Subcutaneous adipose tissue (tissue), 4 donors: ENCODE results near the gene HSD17B3. TPM values are rescaled to one million over a fixed set of nuclear protein-coding genes. Genes with fewer than 3 reads are reported as not detected.

Experiments
- CTCF ChIP-seq: fragments of 450-650 bp; IDR thresholded peaks from one replicate; pipeline ENCODE4 v1.5.1; 2016; ENCODE audit warnings: low read depth, mild to moderate bottlenecking, control low read depth, antibody characterized with exemption, moderate library complexity
- total RNA-seq, 4 donors: library from RNA; depleted of rRNA; stranded (reverse); fragments of >200 nt; gene quantifications; one replicate each; pipeline ENCODE4 v1.1.0, GENCODE V29; 2016

Gene HSD17B3
- total RNA-seq, 4 donors from 2014 or later = 2.6 TPM; not detected in 3

- no peak for TF ChIP-seq CTCF
Measured at GRCh38 chr9:96202971-96203780, 98.8 kb downstream of the HSD17B3 start.

DNA sequence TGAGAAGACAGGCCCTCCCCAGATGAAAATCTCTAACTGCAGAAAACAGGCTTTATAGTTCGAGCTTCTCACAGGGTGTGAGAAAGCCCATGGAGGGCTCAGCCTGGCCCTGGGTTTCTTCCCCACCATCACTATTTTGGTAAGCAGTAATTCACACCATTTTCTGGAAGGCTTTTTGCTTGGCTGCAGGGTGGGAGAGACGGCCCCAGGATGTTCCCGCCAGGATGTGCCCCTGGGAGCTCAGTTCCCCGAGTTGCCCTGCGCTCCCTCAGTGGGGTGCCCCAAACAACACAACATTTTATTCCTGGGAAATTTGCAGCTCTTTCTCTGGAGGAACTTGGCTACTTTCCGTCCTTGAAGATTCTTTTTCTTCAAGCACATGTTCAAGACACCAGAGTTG lies 100.8 kb downstream of the HSD17B3 start:
- TF ChIP-seq CTCF = no peak

DNA sequence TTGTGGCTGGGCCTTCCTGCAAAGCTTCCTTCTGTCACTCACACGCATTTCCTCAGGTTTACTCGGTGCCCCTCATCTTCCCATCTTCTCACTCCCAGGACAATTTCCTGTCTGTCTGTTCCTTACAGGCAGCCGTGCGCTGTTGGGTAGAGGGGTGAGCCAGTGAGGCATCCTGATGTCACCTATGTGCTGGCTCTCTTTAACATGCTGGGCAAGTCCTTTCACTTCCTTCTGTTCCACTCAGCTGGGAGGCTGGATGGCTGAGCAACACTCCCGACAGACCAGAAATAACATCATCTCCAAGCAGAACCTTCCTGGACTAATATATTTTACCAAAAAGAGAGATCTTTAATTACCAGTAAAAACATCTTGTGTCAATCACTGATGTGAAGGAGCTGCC lies 103.0 kb downstream of the HSD17B3 start:
- no peak for TF ChIP-seq CTCF

GRCh38 chr9:96195541-96195940 lies 106.4 kb downstream of the HSD17B3 start:
- no peak for TF ChIP-seq CTCF

DNA sequence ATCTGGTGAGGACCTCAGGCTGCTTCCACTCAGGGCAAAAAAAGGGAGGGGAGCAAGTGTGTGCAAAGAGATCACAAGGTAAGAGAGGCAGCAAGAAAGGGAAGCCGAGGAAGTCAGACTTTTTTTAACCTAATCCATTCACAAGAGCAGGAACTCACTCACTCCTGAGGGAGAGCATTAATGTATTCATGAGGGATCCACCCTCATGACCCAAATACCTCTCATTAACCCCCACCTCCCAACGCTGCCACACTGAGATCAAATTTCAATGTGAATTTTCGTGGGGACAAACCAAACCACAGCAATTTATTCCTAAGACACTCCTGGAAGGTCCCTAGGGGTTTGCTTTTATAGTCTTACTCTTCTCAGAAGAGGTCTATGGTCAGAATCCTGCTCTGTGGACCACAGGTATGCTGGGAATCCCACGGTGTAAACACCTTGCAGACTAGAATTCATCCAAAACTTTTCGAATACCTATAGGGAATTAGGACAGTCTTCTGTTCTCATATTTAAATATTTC lies 108.7 kb downstream of the HSD17B3 start:
- TF ChIP-seq CTCF = no peak

- TF ChIP-seq CTCF = no peak
Measured at GRCh38 chr9:96192710-96193109, 109.3 kb downstream of the HSD17B3 start.

DNA sequence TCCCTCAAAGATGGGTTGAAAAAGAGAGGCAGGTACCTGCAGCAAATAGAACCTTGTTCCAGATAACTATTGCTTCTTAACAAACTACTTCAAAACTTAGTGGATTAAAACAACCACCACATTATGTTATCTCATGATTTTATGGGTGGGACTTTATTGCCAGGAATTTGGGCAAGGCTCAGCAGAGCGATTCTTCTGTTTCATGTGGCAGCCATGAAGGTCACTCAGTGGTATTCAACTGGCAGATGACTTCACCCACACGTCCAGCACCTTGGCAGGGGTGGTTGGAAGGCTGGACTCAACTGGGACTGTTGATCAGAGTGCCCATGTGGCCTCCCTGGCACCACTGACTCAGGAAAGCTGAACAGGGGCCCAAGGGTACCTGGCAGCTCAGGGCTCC lies 112.0 kb downstream of the HSD17B3 start:
- TF ChIP-seq CTCF = no peak
